Activated CD4-positive, alpha-beta T cell treated with anti-CD3 and anti-CD28 coated beads, Interleukin-2, amount 50 U/mL, for 16 hours (primary cell): Measurements from ENCODE around the gene SLC35D1.
A peak's percentile ranks its signal among the peaks of the same experiment; 100 is the strongest.
"Not testable (repeated sequence)": the region's sequence is repeated elsewhere in the genome, so short reads cannot be mapped to it uniquely, and the experiment has no call there.

Source experiments
- DNase-seq: peaks from one replicate; pipeline ENCODE4 v3.0.0-alpha.2; 2020

SLC35D1 gene

DNA sequence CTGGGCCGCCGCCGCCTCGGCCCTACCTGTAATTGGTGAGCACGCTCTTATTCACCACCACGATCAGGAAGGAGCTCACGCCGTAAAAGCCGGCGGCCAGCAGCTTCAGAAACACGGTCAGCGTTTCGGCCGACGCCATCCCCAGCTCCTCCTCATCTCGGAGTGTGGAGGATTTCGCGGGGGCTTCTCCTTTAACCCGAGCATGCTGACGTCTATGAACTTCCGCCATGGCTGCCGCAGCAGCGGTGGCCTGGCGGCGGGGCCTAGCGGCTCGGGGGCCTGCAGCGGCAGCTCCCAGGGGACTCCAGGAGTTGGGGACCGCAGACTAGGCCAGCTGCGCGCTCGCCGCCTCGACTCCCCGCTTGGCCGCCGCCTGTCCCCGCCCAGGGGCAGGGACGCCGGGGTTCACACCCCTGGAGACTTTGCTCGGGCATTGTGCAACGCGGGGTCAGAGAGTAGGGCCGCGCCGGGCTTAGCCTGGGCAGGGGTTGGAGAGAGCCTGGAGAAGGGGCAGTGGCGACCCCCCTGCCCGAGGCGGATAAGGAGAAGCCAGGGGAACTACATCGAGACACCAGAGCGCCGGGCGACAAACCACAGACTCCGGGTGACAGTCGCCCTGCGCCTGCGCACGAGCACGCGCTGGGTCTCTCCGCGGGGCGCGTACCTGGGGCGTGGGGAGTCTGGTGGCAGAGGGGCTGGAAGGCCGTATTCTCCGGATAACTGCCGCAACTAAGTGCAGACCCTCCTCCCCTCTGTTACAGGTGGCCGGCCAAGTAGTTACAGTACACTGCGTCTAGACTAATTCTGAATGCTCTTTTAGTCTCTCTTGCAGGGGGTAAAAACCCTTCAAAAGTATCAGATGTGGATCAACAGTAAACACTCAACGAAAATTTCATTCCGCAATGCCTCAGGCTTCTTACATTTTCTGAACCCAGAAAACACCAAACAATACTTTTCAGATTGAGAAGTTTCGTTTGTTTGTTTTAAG is at the start of gene SLC35D1:
TSS of gene SLC35D1 (minus strand) at position 364 of the 988 bp plus-strand sequence. CDS start at position 229, 135 bp downstream.
- peak; percentile 70 for DNase-seq

- no peak for DNase-seq
These were observed 49.6 kb upstream of the SLC35D1 start for GRCh38 chr1:67103548-67103947.

DNA sequence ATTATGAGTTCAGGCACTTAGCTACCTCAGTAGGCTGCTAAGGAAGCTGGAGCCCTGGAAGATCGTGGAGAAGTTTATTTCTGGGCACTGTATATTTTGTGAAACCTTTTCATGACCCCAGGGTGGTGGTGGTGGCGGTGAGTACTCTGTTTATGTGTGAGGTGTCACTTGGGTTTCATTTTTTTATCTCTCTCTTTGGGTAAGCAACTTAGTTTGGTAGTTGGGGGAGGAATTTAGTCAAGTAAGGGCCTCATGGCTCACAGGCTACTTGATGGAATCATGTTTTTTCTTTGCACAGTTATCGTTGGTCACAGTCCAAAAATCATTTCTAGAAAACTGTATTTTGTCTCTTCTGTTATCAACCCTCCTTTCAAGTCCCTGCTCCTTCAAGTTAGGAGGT is 46.9 kb upstream of the SLC35D1 start:
- no peak for DNase-seq

DNA sequence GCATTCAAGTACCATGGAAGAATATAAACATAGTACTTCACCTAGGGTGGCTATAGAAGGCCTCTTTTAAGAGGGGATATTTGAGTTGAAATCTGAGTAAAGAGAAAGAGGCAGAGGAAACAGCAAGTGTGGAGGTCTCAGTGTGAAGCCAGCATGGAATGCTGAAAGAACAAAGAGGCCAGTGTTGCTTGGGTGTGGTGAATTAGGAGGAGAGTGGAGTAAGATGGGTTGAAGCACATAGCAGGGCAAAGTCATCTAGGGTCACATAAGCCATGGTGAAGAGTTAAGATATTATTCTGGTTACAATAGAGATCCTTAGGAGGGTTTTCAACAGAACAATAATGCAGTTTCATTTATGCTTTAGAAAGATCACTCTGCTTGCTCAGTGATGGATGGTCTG is 43.4 kb upstream of the SLC35D1 start:
- DNase-seq, result no peak

DNA sequence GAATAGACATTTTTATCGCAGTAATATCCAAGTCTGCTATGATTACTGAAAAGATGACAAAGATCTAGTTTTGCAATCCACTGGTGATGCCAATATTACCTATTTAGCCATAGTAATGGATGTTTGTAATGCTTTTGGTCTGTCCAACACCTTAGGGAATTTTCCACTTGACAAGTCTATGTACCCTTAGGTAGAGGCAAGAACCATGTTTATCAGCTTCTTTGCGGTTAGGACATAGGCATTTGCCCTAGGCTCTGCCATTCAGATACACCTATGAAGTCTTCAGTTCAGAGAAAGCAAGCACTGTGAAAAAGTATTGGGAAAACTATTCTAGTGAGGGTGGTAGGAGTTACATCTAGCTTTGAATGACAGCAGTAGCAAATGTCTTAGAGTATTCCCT is 40.2 kb upstream of the SLC35D1 start:
- no peak for DNase-seq

DNA sequence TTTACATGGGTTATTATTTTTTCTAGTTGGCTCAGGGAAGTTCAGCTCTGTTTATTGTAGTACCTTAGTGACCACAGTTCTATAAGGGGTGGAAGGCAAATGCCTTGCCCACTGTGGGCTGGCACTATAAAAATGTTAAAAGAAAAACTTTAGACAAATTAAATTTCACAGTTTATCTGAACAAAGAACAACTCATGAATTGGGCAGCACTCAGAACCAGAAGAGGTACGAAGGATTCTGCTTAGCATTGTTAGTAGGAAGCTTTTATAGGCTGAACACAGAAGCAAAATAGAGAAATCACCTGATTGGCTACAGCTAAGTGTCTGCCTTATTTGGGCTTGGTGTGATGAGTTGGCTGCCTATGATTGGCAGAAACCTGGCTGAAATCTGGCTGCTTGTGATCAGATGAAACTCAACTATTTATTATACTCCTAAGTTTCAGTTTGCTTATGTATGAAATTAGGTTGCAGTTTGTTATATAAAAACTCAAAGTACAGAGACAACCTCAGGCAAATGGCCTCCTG is 35.8 kb upstream of the SLC35D1 start:
- no peak for DNase-seq

DNA sequence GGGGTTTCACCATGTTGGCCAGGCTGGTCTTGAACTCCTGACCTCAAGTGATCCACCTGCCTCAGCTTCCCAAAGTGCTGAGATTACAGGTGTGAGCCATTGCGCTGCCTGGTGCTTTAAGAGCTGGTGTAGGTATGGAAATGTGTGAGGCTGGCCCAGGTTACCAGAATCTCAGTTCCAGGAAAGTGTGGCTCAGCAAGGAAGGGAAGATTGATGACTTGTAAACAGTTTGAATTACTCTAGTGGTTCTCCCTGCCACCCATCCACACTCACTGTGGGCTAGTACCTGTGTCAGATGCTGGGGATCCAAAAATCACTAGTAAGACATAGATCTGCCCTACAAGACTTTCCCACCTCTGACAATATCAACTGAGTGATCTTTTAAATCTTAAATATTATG is 34.5 kb upstream of the SLC35D1 start:
- DNase-seq, result no peak

GRCh38 chr1:67085326-67085725 is 31.4 kb upstream of the SLC35D1 start:
- no peak for DNase-seq

DNA sequence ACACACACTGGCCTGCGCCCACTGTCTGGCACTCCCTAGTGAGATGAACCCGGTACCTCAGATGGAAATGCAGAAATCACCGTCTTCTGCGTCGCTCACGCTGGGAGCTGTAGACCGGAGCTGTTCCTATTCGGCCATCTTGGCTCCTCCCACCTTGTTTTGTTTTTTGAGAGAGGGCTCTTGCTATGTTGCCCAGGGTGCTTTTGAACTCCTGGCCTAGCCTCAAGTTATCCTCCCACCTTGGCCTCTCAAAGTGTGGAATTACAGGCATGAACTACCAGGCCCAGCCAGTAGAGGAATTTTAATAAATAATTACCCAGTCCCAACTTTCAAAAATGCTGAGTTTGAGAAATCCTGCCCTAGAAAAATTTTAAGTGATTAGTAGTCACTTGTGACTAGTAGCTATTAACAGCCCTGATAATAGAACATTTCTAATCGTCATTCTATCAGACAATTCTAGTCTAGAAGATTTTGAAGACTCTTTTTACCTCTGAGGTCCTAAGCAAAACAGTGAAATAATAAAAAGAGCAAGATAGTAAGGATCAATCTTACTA is 30.9 kb upstream of the SLC35D1 start:
- no peak for DNase-seq

DNA sequence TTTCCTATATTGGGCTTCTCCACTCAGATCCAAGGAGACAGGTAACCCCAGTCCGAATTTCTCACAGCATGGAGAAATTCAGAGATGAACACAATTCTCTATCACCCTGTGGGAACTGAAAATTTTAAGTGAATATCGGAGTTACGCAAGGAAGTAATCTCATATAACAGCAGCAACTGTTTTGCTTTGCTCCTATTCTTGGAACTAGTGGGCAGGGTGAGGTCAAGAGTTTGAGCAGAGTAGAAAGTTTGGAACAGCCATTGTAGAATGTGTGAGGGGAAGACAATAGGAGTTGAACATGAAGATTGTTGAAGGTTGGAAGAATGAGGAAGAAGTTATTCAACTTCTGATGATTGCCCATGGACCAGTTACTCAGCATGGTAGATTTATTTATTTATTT is 24.3 kb upstream of the SLC35D1 start:
- no peak for DNase-seq

DNA sequence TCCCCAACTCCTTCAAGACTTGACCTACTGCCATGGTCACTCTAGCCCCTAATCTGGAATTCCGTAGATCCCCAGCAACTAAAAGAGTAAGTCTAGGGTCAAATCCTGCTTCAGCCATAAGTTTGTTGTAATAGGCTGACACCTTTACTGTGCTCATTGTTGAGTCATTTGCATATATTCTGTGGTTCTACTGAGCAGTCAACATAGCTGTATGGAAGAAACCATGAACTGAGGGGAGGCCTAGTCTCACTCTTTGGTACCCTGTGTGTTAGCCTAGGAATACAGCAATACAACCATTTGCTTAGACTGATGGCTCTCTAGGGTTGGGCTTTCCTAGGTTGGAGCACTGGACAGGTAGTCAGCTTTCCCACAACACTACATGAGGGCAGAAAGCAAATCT is 23.6 kb upstream of the SLC35D1 start:
- DNase-seq, result no peak

DNA sequence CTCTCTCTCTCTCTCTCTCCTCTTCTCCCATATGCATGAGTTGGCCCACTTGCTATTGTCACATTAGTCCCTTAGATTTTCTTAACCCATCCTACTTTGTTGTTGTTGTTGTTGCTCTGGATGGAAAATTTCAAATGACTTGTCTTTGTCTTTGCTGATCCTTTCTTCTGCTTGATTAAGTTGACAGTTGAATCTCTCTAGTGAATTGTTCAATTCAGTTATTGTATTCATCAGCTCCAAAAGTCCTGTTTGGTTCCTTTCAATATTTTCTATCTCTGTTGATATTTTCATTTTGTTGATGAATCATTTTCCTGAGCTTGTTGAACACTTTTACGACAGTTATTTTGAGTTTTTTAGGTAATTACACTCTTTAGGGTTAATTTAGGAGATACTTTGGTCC is 18.8 kb upstream of the SLC35D1 start:
- DNase-seq, result no peak

GRCh38 chr1:67067655-67068054 is 13.7 kb upstream of the SLC35D1 start:
- DNase-seq, result not testable (repeated sequence)

DNA sequence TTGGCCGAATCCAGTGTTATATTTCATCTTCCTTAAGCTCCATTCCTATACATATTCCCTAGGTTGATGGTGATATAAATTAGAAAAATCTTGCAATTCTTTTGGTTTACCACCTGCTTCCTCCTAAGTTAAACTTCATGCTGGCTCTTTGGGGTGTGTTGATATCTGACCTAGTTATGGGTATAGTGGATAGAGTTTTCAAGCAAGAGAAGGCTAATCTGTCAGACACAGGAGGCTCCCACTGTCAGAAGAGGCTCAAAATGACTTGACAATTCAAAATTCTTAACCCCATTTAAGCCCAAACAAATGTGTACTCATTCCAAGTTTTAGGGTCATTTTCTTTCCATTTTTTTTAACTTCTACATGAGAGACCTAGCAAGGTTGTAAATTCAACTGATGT is 8.5 kb upstream of the SLC35D1 start:
- no peak for DNase-seq

- DNase-seq, result no peak
These were observed 7.3 kb upstream of the SLC35D1 start for GRCh38 chr1:67061266-67061665.

DNA sequence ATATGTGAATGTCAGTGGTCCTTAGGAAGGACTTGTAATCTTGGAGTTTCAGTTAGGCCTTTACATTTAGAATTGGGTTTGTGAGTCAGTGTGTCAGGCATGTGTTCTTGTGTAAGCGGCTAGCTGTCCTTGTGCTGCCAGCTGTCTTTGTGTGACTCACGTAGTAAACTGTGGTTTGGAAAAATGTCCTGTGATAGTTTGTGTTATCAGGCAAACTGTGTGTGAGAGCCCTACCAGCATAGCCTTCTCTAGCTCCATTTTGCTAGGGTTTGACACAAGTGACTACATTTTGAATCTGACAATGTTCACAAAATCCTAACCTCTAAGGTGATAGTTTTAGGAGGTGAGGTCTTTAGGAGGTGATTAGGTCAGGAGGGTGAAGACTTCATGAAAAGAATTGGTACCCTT is 6.9 kb upstream of the SLC35D1 start:
- no peak for DNase-seq

DNA sequence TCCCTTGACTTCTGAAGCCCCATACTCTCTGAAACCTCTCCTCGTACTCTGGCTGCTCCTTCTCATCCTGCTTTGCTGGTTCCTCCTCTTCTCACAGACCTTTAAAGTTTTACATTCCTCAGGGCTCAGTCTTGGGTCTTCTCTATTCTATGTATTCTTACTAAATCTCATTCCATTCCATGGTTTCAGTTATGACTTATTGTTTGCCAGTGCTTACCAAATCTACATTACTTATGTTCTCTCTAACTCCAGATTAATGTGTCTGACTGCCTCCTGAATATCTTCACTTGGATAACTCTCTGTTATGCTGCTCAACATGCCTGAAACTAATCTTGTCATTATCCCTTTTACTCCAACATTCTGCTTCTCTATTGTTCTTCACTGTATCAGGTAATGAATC is 5.4 kb upstream of the SLC35D1 start:
- no peak for DNase-seq

DNA sequence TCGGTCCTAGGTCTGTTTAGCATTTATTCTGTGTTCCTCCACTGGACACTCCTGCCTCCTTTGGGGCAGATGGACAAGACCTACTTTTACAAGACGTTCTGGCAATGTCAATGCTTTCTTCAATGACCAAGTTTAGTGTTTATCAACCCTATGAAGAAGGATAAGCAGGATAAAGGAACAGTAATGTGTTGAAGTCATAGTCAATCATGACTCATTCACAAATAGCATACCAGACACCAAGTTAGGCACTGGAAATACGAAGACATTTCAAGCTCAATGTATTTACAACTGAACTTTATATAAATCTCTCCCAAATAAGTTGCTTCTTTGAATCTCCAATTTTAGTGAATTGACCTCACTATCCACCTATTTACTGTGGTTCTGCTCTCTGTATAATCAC is 4.8 kb upstream of the SLC35D1 start:
- DNase-seq, result no peak

DNA sequence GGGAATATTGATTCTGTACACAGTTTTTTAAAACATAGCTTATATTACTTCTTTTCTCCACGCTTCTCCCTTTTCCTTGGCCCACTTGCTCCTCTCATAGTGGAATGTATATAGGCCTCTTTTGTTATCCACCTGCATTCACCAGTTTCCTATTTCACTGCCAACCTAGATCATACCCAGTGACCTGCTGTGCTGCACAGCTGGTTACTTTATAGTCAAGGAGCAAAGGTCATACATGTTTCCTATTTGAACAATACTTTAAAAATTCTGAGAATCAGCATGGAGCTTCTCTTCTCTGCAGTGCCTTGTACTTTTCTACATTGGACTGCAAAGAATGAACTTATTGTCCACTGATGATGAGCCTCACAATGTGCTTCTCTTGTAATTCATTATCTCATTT is 4.3 kb upstream of the SLC35D1 start:
- no peak for DNase-seq

GRCh38 chr1:67053535-67053784 is 488 bp downstream of the SLC35D1 start:
- DNase-seq, result peak; percentile 34

DNA sequence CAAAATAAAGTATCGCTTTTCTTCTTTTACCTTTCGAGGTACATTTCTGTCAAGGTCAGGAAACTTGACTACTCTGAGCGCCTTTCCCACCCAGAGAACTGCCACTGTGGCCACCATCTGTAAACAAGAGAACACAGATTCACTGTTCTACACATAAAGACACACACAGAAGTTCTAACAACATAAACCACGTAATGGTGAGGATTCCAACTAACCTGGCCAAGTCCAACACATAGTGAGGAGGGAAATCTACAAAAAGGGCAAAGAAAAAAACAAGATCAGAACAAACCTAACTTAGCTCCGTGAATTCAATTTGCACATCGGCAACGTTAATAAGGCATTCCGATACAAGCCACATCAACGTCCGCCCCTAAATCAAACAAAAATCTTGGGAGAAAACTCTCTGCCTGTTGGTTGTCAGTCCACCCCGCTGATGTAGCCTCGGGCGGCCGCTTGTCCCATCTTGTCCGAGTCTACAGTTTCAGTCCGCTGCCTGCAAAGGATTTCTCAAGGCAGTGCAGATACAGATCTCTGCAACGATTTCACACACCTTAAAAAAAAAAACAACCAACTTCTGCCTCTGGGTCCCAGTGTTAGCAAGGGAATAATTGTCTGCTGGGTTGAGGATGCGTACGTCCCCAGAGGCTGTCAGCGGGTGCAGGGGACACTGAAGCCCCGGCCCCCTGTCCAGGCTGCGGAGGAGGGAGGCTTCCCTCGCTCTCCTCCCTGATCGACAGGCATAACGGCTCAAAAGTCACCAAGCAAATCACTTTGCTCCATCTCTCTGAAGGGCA is 1.0 kb downstream of the SLC35D1 start:
- peak; percentile 23 for DNase-seq

DNA sequence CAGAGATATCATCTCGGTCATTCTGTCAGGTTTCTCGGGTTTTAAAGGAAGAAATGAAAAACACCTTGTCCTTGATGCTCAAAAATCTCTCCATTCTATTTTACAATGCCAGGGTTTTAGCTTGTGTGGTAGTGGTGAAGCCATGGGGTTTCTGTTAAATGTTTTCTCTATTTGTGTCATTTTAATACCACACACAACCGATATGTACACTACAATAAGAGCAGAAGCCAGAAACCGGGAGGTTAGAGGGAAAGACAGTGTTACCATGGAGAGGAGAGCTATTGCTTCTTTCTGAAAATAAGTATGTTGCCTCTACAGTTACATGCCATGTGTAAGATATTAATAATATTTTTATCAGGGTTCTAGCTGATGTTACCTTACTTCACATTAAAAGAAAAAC is 2.8 kb downstream of the SLC35D1 start:
- peak; percentile 64 for DNase-seq

- DNase-seq, result no peak
These were observed 9.2 kb downstream of the SLC35D1 start for GRCh38 chr1:67044631-67045270.
